Measurements from ENCODE around the gene GPR135. TPM values are rescaled to one million over a fixed set of nuclear protein-coding genes. Genes with fewer than 3 reads are reported as not detected.

GPR135 gene, protein sequence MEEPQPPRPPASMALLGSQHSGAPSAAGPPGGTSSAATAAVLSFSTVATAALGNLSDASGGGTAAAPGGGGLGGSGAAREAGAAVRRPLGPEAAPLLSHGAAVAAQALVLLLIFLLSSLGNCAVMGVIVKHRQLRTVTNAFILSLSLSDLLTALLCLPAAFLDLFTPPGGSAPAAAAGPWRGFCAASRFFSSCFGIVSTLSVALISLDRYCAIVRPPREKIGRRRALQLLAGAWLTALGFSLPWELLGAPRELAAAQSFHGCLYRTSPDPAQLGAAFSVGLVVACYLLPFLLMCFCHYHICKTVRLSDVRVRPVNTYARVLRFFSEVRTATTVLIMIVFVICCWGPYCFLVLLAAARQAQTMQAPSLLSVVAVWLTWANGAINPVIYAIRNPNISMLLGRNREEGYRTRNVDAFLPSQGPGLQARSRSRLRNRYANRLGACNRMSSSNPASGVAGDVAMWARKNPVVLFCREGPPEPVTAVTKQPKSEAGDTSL
- total RNA-seq = 1.1 and 1.4 TPM in 2 replicates

DNA sequence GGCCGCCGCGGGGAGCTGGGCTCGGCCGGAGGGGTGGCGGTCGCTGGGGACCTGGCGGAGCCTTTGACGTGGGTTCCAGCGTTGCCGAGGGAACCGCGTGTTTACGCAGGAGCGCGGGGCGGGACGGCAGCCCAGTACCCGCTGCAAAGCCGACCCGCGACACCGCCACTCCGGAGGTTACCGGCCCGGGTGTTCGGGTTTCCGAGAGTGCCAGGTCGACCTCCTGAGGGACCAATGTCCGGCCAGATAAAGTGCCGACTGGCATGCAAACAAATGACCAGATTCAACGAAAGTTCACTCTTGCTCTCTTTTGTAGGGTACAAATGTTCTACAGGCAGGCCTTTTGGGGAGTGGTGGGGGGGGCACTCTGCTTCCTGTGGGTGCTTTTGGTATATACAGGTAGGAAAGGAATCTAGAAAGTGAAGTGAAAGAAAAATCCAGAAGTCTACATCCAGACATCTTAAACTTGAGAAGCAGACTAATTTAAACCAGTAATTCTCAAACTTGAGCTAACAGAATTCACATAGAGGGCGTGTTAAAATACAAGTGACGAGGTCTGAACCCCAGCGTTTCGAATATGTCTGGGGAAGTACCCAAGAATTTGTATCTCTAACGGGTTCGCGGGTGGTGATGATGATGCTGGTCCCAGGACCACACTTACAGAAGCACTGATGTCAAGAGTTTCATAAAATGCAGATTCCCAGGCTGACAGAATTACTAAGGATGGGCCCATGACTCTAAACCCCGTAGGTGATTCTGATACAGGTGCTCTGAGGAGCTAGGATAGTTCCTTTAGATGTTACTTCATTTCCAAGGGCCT lies at the start of gene GPR135:
GPR135 (minus strand) TSS at position 65 of the 820 bp plus-strand sequence. CDS start 154 bp downstream, outside the sequence.
- intact Hi-C loops (cut with micrococcal nuclease) = loop anchor here (1.0 kb wide), 1 partner anchor 277 kb away; the partner anchor contains the start of gene DAAM1

DNA sequence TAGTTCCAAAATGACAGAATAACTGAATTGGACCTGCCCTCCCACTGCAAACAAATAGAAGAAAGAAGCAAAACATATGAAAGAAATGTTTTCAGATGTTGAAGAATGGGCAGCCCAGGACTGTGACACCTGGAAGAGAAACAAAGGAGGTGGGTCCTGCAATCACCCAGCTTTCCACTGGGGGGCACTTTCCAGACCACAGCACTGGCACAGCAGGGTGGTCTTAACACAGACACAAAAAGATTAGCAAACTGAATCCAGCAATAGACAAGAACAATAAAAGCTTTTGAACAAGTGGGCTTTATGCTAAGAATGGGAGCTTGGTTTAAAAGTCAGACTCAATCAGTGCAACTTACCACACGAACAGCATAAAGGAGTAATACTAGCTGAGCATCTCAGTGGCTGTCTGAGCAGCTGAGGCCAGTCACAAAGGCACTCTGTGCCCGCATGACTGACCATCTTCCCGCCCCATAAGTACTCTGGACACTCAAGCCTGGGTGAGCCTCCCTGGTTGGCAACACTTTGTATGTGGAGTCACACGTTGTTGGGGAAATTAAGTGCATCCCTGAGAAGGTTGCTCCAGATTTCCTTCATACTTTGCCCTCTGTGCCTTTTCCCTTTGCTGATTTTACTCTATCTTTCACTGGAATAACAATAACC lies 46.9 kb upstream of the GPR135 start:
- intact Hi-C loops (cut with micrococcal nuclease) = no loop called here

DNA sequence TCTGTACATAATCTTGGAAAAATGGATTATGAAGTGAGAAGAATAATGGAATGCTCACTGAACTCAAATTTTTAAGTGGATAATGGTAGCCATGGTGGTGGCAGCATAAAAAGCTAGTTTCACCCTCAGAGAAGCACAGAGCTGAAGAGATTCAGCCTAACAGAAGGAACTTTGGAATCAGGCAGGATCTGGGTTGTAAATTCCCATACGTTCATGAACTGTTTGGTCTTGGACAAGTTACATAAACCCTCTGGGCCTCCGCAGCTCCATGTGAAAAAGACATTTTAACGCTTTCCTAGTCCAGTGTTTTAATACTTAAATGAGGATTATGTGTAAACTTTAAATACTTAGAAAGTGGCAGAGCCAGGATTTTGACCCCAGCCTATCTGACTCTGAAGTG lies 45.8 kb upstream of the GPR135 start:
- intact Hi-C loops (cut with micrococcal nuclease) = no loop called here

DNA sequence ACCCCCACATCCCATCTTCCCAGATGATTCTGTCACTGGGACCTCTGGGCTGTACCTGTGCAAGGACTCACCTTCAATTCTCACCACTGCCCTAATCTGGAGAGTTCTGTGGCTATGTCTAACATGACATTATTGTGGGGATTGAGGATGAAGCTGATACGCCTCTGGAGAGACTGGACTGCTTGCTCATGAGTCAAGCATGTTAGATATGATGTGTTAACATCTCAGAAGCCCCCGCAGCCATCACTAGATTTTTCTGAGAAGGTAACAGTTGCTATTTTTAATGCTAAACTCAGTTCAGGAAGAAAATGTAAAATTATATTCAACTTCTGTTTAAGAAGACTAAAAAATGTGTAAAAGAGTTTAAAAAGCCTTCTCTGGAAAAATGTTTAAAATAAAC lies 44.8 kb upstream of the GPR135 start:
- intact Hi-C loops (cut with micrococcal nuclease) = no loop called here

DNA sequence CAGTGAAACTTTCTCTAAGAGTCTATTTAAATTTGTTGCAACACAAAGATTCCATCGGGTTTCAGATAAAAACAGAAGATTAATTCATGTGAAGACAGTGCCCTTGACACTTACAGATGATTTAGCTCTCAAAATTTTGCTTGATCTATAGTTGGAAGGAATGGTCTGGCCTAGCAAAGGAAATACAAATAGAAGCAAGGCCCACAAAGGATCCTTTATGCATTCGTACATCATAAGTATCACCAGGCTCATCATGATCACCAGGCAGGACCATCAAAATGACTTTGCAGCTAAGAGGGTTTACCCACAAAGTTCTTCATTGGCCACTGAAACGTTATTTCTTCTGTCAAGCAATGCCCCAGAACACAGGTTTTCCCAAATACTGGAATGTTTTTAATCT lies 43.9 kb upstream of the GPR135 start:
- intact Hi-C loops (cut with micrococcal nuclease) = no loop called here

DNA sequence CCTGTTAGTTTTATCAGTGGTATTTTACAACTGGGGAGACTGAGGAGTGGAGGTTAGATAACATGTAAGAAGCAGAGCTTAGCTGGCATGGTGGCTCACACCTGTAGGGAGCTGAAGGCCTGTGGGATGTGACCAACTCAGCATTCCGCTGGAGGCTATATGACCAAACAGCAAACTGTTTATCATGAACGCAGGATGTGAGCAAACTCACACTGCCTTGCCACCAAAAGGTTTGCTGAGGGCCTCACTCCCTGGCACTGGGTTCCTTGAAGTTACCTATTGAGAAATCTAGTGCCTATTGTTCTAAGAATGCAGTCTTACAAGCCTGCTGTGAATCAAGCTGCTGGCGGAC lies 42.5 kb upstream of the GPR135 start:
- intact Hi-C loops (cut with micrococcal nuclease) = loop anchor here (1.0 to 2.0 kb wide), 3 partner anchors 69 to 457 kb away; partner anchors contain the start of gene CCDC175

DNA sequence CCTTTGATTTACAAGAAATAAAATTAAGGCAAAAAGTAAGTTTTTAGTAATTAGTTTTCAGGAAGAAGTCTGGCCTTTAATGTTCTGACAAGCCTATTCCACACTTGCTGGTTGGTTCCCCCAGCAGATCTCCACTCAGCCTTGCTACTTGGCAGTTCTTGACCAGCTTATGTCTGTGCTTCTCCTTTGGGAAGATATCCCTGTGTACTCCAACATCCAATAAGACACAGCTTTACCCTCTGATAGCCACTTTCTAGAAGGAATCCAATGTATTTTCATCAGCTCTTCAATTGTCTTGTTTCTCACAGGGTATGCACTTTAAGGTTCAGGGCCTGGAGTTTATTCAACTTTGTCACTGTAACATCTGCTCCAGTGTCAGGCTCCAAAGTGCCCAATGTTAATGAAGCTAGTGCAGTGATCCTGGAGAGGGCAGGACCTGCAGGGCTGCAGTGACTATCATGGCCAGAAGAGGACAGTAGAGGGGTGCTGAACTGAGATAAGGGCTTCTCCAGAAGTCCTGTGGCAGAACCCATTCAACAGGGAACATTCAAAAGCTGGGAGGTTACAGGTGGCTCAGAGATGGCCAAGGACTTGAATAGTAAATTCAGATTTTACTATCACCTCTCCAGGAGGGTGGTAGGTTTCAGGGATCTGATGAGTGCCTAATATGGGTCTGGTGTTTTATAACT lies 42.0 kb upstream of the GPR135 start:
- intact Hi-C loops (cut with micrococcal nuclease) = loop anchor here (1.0 to 2.0 kb wide), 3 partner anchors 69 to 458 kb away; partner anchors contain the start of gene CCDC175

DNA sequence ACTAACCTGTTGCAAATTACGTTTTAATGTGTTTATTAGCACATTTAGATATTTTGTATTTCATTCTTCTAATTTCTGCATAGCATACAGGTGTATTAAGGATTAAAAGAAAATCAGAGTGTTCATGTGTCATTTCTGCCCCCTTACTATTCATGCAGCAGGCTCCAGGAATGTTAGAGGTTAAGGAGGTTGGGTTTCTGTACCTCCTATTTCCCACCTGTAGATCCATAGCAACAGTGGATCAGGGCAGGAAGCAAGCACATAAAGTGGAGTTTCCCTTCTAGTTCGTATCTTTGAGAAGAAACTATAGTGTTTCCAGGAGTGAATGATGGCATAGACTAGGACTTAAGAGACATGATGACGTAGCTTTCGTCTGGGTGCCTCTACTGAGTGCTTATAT lies 38.1 kb upstream of the GPR135 start:
- intact Hi-C loops (cut with micrococcal nuclease) = no loop called here

DNA sequence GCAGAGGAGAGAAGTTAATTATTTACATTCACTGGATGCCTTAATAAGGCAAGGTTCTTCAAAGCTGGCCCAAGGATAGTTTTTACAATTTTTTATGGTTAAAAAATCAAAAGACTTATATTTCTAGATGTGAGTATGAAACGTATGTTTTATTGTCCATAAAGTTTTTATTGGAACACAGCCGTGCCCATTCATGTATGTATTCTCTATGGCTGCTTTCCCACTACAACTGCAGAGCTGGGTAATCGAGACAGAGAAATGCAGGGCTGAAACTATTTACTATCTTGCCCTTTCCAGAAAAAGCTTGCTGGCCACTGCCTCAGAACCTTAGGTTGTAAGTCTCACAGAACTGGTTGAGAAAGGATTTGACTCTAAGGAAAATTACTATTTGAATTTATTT lies 35.6 kb upstream of the GPR135 start:
- intact Hi-C loops (cut with micrococcal nuclease) = no loop called here

DNA sequence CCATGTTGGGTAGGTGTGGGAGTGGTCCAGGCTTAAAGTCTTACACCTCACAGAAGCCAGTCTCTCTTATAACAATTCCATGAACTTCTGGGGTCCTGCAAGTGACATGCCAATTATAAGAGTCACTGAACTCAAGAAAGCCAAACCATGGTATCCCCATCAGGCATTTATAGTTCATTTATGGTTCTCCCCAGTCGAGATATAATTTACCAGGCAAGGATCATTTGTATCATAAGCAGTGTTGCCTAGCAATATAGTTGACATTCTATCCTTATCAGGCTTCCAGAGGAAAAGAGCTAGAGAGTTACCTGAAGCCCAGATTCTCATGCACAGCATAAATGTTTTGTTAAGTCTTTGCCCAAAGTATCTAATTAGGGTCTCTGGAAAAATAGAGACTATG lies 27.2 kb upstream of the GPR135 start:
- intact Hi-C loops (cut with micrococcal nuclease) = no loop called here

DNA sequence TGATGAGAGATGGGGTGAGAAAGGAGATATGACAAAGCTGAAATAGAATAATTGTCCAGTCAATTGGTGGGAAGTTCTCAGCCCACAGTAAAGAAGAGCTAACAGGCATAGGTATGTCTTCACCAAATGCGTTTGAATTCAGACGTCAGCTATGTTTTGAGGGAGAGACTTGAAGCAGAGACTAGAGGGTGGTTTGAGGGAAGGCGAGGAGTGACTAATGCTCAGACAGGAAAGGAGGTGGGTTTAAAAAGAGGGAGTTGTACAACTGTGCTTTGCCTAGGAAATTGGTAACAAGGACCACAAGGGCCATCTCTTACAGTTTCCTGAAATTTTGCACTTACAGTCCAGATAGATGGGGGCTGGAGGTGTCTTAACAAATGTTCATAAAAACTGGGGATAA lies 25.6 kb upstream of the GPR135 start:
- intact Hi-C loops (cut with micrococcal nuclease) = no loop called here

DNA sequence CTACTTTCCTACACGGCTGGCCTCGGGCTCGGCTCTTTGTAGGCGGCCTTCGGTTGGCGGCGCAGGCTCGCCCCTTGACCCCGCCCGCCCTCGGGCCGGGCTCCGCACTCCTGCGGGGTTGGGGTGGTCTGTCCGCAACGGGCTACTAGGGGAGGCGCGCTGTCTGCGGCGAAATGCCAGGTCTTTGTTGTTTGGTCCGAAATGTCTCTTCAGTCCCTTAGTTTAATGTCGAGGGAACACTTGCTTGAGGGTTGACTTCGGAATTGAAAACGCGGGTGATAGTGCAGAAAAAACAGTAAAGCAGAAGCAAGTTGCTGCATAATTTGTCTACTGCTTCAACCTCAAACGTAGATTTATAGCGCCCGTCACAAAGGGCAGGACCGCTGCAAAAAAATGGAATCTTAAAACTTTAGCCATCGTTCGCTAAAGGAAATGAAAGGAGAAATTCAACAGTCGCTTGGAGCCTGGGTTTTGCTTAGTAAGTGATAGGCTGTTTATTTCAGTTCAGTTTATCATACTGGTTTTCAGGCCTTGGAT lies 19.5 kb upstream of the GPR135 start:
- intact Hi-C loops (cut with micrococcal nuclease) = loop anchor here (1.0 to 10.0 kb wide), 15 partner anchors 20 to 1840 kb away; partner anchors contain the start of genes ARID4A, CCDC175, DAAM1 and DACT1

DNA sequence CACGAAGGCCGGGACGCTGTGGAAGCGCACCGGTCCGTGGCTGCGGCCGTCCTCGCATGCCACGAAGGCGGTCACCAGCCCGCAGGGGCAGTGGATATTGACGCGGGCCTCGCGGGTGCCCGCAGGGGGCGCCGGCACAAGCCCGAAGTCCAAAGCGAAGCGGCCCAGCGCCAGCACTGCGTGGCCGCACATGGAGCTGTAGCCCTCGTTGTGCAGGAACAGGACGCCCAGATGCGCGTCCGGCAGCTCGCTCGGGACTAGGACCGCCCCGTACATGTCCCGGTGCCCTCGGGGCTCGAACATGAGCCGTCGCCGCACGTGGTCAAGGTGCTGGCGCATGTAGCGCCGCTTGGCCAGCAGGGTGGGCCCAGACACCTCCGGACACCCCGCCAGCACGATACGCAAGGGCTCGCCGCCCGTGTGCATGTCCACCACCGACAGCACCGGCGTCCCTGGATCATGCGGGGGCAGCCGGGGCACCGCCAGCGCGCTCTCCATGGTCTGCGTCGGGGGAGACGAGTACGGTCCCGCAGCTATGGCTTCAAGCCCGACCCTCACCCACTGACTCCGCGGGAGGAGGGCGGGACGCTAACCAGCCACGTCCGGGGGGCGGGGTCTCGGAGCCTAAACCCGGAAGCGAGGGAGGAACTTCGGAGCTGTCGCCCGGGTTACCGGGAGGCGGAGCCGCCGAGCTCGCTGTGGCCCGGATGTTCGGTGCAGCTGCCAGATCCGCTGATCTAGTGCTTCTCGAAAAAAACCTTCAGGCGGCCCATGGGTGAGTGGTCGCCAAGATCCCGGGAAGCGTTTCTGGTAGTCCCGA lies 18.8 kb upstream of the GPR135 start, which contains the start of the genes JKAMP and L3HYPDH:
JKAMP (plus strand) TSS at position 699 of the 820 bp plus-strand sequence; CDS start at position 772, 73 bp downstream.
L3HYPDH (minus strand) TSS at position 590 of the 820 bp plus-strand sequence; CDS start at position 498, 92 bp downstream.
- intact Hi-C loops (cut with micrococcal nuclease) = loop anchor here (1.0 to 10.0 kb wide), 16 partner anchors 20 to 1841 kb away; partner anchors contain the start of genes ARID4A, CCDC175, DAAM1 and DACT1

DNA sequence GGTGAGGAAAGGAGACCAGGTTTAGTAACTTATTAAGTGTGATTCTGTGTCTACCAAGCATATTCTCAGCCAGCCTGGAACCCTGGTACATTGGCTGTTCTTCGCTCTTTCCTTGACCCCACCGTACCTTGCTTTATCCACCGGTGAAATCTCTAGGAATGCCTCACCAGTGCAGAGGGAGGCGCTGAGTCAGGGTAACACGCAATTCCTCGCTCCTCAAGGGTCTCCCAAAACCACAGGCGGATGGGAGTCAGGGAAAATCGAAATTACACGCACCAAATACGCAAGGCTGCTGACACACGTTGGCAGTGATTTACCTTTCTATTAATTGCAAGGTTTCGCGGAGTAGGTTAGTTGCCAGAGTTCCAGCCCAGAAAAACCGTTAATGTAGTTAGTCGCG lies 18.2 kb upstream of the GPR135 start:
- intact Hi-C loops (cut with micrococcal nuclease) = loop anchor here (1.0 to 10.0 kb wide), 9 partner anchors 481 to 1841 kb away; partner anchors contain the start of genes DACT1, DHRS7, PPM1A and PRKCH

DNA sequence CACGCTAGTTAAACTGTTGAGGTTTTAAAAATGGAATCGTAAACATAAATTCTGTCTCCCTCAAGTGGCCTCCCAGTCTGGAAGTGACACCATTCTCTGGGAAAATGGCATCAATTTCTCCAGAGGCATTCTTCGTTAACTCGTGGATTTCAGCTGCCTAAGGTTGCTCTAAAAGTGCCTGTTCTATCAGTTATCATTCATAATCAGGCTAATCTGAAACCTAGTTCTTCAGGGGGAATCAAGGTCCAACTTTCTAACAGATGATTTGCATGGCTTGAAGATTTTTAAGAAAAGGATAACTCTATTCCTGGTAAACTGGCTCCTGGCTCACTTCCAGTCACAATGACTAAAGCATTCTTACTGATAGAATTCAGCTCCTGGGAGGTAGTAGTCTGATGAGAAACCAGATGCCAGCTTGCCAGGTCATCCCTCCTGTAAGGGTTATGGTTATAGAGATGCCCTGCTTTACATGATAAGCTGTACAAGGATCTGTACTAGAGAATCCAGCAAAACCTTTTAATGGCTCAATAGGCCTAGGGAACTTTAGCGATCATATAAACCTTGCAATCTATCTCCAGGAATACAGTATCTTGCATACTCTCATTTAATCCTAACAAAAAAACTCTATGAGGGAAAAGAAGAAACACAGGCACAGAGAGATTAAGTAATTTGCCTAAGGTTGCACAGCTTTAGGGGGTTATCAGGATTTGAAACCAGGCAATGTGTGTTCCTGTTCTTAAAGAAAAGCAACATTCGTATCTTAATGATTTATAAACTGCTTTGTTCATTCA lies 17.6 kb upstream of the GPR135 start:
- intact Hi-C loops (cut with micrococcal nuclease) = loop anchor here (1.0 to 10.0 kb wide), 9 partner anchors 482 to 1842 kb away; partner anchors contain the start of genes DACT1, DHRS7, PPM1A and PRKCH

DNA sequence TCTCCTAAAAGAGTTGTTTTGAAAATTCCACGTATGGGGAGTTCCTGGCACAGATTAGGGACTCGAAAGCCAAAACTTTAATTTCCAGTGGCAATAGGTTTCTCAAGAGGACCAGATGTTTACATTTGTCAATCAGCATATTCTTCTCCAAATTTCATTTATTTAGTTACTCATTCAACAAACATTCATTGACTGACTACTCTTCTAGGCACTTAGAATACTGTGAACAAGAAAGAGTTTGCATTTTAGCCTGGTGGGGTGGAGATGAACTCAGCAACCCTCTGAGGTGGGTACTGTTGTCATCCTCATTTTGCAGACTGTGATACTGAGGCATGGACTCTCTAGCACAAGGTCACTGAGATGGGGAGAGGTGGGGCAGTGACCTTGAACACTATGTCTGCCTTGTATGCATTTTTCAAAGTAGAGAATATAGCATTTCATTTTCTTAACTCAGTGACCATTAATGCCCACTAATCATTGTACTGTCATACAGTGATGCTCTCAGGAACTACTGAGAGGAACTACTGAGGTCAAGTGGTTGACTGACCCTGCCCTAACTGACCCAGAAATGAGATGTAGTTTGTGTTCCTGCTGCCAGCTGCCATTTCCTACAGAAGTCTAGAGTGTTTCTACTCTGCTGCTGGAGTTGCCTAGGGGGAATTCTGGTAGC lies 16.8 kb upstream of the GPR135 start:
- intact Hi-C loops (cut with micrococcal nuclease) = loop anchor here (5.0 to 10.0 kb wide), 8 partner anchors 483 to 1843 kb away; partner anchors contain the start of genes DACT1, DHRS7, PRKCH and PSMA3

DNA sequence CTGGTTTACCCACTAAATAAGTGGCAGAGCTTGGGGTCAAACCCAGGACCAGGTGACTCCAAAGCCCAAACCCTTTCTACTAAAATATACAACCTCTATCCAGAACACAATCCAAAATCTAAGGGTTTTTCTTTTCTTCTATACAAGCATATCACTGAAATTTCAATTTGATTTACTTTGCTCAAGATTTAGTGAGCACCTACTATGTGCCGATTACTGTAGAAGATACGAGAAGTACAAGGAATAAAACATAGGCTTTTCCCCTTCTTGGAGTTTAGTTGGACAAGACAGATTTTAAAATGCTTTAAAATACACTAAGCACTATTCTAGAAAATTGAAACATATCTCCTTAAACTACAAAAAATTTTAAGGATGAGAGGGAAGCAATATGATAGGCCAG lies 16.2 kb upstream of the GPR135 start:
- intact Hi-C loops (cut with micrococcal nuclease) = loop anchor here (5.0 to 10.0 kb wide), 8 partner anchors 483 to 1843 kb away; partner anchors contain the start of genes DACT1, DHRS7, PRKCH and PSMA3
